HEK293 (cell line): ENCODE results near the gene PSMA2.

Experiments
- CTCF ChIA-PET: fragments of 350-600 bp; formaldehyde crosslinking; extraction: SDS; loops from one replicate; lab custom pipeline; 2021; ENCODE audit warnings: antibody characterized with exemption; lab: Yijun Ruan, JAX
- POLR2A ChIA-PET: fragments of 300-600 bp; formaldehyde crosslinking; extraction: SDS; loops from one replicate; lab custom pipeline; 2020; ENCODE audit warnings: antibody characterized with exemption, inconsistent platforms; lab: Yijun Ruan, JAX
- H3K27ac ChIP-seq: fragments of 200-500 bp; sonication (Bioruptor generic); 2 replicates; pipeline ENCODE4 v1.5.1; 2014; ENCODE audit warnings: low read depth, low read length, control low read depth, inconsistent platforms; ENCODE audit errors: extremely low read depth
- H3K36me3 ChIP-seq, 2 experiments: fragments of 200-500 bp in 1 of 2; sonication (Bioruptor generic) in 1 of 2; 1 replicate in 1 of 2; 2 replicates in 1 of 2; pipeline ENCODE4 v1.5.1; 2014 to 2017; ENCODE audit warnings: inconsistent platforms in 2 of 2, low read length in 2 of 2; ENCODE audit not compliant: control insufficient read depth in 2 of 2, insufficient read depth in 1 of 2
- H3K4me1 ChIP-seq: fragments of 200-500 bp; sonication (Bioruptor generic); 2 replicates; pipeline ENCODE4 v1.5.1; 2014; ENCODE audit warnings: mild to moderate bottlenecking, low read length, inconsistent platforms; ENCODE audit not compliant: control insufficient read depth, insufficient read depth
- H3K4me3 ChIP-seq: 2 replicates; pipeline ENCODE4 v1.5.1; 2011; ENCODE audit warnings: low read depth, mild to moderate bottlenecking, control low read depth, low read length, moderate library complexity
- H3K9me3 ChIP-seq: fragments of 200-500 bp; sonication (Bioruptor generic); 2 replicates; pipeline ENCODE4 v1.5.1; 2014; ENCODE audit warnings: low read depth, low read length, inconsistent platforms; ENCODE audit not compliant: control insufficient read depth, insufficient read depth
- SALL2 ChIP-seq: fragments of 450-650 bp; formaldehyde crosslinking; IDR thresholded peaks from 2 replicates; pipeline ENCODE4 v1.5.0; 2017; ENCODE audit warnings: missing biosample characterization, mild to moderate bottlenecking, missing genetic modification characterization, borderline replicate concordance
- SP7 ChIP-seq: fragments of 450-650 bp; formaldehyde crosslinking; IDR thresholded peaks from 2 replicates; pipeline ENCODE4 v1.5.1; 2016; ENCODE audit warnings: missing biosample characterization, missing genetic modification characterization
- ZBTB48 ChIP-seq: fragments of 450-650 bp; formaldehyde crosslinking; IDR thresholded peaks from 2 replicates; pipeline ENCODE4 v1.5.1; 2016; ENCODE audit warnings: missing biosample characterization, missing genetic modification characterization
- ZFP37 ChIP-seq: fragments of 450-650 bp; formaldehyde crosslinking; IDR thresholded peaks from 2 replicates; pipeline ENCODE4 v1.5.1; 2016; ENCODE audit warnings: missing biosample characterization, missing genetic modification characterization
- ZNF138 ChIP-seq: fragments of 450-650 bp; formaldehyde crosslinking; IDR thresholded peaks from 2 replicates; pipeline ENCODE4 v1.5.1; 2016; ENCODE audit warnings: missing biosample characterization, missing genetic modification characterization, borderline replicate concordance
- ZNF16 ChIP-seq: fragments of 450-650 bp; formaldehyde crosslinking; IDR thresholded peaks from 2 replicates; pipeline ENCODE4 v1.5.1; 2016; ENCODE audit warnings: low read depth, missing biosample characterization, missing genetic modification characterization
- ZNF174 ChIP-seq: fragments of 450-650 bp; formaldehyde crosslinking; IDR thresholded peaks from 2 replicates; pipeline ENCODE4 v1.5.0; 2017; ENCODE audit warnings: missing biosample characterization, mild to moderate bottlenecking, missing genetic modification characterization
- ZNF239 ChIP-seq: fragments of 450-650 bp; formaldehyde crosslinking; IDR thresholded peaks from 2 replicates; pipeline ENCODE4 v1.5.1; 2016; ENCODE audit warnings: missing biosample characterization, missing genetic modification characterization
- ZNF521 ChIP-seq: fragments of 450-650 bp; formaldehyde crosslinking; IDR thresholded peaks from 2 replicates; pipeline ENCODE4 v1.5.1; 2017; ENCODE audit warnings: missing biosample characterization, mild to moderate bottlenecking, missing genetic modification characterization
- ZNF548 ChIP-seq: fragments of 450-650 bp; formaldehyde crosslinking; IDR thresholded peaks from 2 replicates; pipeline ENCODE4 v1.5.1; 2016; ENCODE audit warnings: missing biosample characterization, missing genetic modification characterization
- ZNF624 ChIP-seq: fragments of 450-650 bp; formaldehyde crosslinking; IDR thresholded peaks from 2 replicates; pipeline ENCODE4 v1.5.1; 2017; ENCODE audit warnings: missing biosample characterization, missing genetic modification characterization
- ZNF677 ChIP-seq: fragments of 450-650 bp; IDR thresholded peaks from 2 replicates; pipeline ENCODE4 v1.5.0; 2018; ENCODE audit warnings: missing biosample characterization, mild to moderate bottlenecking, missing genetic modification characterization, moderate library complexity
- TF ChIP-seq, protein P1 (sequence below): fragments of 450-650 bp; formaldehyde crosslinking; IDR thresholded peaks from 2 replicates; pipeline ENCODE4 v1.5.1; 2016; ENCODE audit warnings: missing biosample characterization, missing genetic modification characterization, borderline replicate concordance
- TF ChIP-seq, protein P2 (sequence below): fragments of 450-650 bp; formaldehyde crosslinking; IDR thresholded peaks from 2 replicates; pipeline ENCODE4 v1.5.1; 2016; ENCODE audit warnings: missing biosample characterization, missing genetic modification characterization
- TF ChIP-seq, protein P3 (sequence below): fragments of 450-650 bp; formaldehyde crosslinking; IDR thresholded peaks from 2 replicates; pipeline ENCODE4 v1.5.1; 2017; ENCODE audit warnings: missing biosample characterization, missing genetic modification characterization
- TF ChIP-seq, protein P4 (sequence below): fragments of 450-650 bp; formaldehyde crosslinking; IDR thresholded peaks from 2 replicates; pipeline ENCODE4 v1.5.1; 2016; ENCODE audit warnings: missing biosample characterization, missing genetic modification characterization

Gene PSMA2

DNA sequence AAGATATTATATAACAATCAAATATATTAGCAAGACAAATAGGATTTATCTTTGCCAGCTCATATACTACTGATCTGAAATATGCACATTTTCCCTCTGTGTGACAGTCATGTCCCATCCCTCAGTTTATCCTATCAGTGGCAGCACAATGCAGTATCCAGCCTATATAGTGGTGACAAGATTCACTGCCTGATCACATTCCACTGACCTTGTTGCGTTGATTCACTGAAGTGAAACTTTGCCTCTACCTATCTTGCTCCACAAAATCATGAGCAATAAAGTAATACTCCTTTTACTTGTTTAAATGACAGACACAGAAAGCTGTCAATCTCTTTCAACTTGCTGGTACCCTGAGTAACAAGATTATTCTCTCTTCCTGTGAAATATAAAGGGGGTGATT lies 6.3 kb downstream of the PSMA2 start (continued):
- TF ChIP-seq ZFP37 (tag by site-specific recombination) (no peak), ZNF624 (tag by site-specific recombination) (no peak), ZNF521 (tag by site-specific recombination) (no peak), ZNF16 (tag by site-specific recombination) (no peak), ZNF677 (tag by site-specific recombination) (no peak), SALL2 (no peak), ZNF174 (no peak), ZNF138 (tag by site-specific recombination) (no peak)

DNA sequence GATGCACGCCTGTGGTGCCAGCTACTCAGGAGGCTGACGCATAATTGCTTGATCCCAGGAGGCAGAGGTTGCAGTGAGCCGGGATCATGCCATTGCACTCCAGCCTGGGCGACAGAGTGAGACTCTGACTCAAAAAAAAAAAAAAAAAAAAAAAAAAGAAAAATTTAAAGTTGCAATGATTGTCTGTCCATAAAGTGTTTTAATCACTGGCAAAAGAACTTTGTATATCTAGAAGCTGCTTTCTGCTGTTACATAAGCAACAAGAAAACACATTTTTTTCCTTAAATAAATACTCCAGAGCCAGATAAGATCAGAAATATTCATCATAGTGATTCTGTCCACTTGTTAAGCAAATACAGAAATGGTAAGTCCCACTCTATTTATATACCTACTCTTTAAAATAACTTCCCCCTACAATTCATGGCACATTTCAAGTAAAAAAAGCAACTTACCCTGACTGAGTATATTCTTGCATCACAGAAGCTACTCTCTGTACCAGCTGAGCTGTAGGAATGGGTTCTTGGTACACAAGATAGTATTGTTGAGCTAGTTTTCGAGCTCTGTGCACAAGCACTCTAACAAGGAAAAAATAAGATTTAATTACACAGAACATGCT lies 7.6 kb downstream of the PSMA2 start:
- POLR2A ChIA-PET = interaction anchor here (0.6 to 1.1 kb wide), 4 partner anchors 8 to 948 kb away, joined by 3 to 7 read pairs (median 4); no protein-coding TSS in a partner anchor
- Histone ChIP-seq H3K27ac (no peak overlapping the region; the same call in 1 of the 2 replicates), H3K9me3 (no peaks in the 10 kb centered on the region), H3K4me1 (no peaks in the 10 kb centered on the region), H3K36me3 (peaks cover 64 to 80% of the 10 kb centered on the region in 2 experiments), H3K4me3 (no peak overlapping the region)
- CTCF ChIA-PET = interaction anchor here (0.7 kb wide), 1 partner anchor 8 kb away, joined by 3 read pairs; no protein-coding TSS in a partner anchor
- TF ChIP-seq ZFP37 (tag by site-specific recombination) (no peak), ZNF548 (no peak), SP7 (tag by site-specific recombination) (no peak), ZNF239 (tag by site-specific recombination) (no peak), ZNF174 (no peak), ZBTB48 (no peak)
- TF ChIP-seq, protein P1, sequence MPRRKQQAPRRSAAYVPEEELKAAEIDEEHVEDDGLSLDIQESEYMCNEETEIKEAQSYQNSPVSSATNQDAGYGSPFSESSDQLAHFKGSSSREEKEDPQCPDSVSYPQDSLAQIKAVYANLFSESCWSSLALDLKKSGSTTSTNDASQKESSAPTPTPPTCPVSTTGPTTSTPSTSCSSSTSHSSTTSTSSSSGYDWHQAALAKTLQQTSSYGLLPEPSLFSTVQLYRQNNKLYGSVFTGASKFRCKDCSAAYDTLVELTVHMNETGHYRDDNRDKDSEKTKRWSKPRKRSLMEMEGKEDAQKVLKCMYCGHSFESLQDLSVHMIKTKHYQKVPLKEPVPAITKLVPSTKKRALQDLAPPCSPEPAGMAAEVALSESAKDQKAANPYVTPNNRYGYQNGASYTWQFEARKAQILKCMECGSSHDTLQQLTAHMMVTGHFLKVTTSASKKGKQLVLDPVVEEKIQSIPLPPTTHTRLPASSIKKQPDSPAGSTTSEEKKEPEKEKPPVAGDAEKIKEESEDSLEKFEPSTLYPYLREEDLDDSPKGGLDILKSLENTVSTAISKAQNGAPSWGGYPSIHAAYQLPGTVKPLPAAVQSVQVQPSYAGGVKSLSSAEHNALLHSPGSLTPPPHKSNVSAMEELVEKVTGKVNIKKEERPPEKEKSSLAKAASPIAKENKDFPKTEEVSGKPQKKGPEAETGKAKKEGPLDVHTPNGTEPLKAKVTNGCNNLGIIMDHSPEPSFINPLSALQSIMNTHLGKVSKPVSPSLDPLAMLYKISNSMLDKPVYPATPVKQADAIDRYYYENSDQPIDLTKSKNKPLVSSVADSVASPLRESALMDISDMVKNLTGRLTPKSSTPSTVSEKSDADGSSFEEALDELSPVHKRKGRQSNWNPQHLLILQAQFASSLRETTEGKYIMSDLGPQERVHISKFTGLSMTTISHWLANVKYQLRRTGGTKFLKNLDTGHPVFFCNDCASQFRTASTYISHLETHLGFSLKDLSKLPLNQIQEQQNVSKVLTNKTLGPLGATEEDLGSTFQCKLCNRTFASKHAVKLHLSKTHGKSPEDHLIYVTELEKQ (tag by site-specific recombination) = no peak
- TF ChIP-seq, protein P2, sequence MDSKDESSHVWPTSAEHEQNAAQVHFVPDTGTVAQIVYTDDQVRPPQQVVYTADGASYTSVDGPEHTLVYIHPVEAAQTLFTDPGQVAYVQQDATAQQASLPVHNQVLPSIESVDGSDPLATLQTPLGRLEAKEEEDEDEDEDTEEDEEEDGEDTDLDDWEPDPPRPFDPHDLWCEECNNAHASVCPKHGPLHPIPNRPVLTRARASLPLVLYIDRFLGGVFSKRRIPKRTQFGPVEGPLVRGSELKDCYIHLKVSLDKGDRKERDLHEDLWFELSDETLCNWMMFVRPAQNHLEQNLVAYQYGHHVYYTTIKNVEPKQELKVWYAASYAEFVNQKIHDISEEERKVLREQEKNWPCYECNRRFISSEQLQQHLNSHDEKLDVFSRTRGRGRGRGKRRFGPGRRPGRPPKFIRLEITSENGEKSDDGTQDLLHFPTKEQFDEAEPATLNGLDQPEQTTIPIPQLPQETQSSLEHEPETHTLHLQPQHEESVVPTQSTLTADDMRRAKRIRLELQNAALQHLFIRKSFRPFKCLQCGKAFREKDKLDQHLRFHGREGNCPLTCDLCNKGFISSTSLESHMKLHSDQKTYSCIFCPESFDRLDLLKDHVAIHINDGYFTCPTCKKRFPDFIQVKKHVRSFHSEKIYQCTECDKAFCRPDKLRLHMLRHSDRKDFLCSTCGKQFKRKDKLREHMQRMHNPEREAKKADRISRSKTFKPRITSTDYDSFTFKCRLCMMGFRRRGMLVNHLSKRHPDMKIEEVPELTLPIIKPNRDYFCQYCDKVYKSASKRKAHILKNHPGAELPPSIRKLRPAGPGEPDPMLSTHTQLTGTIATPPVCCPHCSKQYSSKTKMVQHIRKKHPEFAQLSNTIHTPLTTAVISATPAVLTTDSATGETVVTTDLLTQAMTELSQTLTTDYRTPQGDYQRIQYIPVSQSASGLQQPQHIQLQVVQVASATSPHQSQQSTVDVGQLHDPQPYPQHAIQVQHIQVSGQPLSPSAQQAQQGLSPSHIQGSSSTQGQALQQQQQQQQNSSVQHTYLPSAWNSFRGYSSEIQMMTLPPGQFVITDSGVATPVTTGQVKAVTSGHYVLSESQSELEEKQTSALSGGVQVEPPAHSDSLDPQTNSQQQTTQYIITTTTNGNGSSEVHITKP (tag by site-specific recombination) = 0 out of 2 replicates have a peak, but pooled peaks have one; percentile 26
- TF ChIP-seq, protein P3, sequence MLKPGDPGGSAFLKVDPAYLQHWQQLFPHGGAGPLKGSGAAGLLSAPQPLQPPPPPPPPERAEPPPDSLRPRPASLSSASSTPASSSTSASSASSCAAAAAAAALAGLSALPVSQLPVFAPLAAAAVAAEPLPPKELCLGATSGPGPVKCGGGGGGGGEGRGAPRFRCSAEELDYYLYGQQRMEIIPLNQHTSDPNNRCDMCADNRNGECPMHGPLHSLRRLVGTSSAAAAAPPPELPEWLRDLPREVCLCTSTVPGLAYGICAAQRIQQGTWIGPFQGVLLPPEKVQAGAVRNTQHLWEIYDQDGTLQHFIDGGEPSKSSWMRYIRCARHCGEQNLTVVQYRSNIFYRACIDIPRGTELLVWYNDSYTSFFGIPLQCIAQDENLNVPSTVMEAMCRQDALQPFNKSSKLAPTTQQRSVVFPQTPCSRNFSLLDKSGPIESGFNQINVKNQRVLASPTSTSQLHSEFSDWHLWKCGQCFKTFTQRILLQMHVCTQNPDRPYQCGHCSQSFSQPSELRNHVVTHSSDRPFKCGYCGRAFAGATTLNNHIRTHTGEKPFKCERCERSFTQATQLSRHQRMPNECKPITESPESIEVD = peak; percentile 49
- TF ChIP-seq, protein P4, sequence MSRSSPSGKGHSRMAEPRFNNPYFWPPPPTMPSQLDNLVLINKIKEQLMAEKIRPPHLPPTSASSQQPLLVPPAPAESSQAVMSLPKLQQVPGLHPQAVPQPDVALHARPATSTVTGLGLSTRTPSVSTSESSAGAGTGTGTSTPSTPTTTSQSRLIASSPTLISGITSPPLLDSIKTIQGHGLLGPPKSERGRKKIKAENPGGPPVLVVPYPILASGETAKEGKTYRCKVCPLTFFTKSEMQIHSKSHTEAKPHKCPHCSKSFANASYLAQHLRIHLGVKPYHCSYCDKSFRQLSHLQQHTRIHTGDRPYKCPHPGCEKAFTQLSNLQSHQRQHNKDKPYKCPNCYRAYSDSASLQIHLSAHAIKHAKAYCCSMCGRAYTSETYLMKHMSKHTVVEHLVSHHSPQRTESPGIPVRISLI = peak; percentile 91
